Right lobe of liver (tissue), 6 donors: ENCODE results near the gene KANK3. TPM values are rescaled to one million over a fixed set of nuclear protein-coding genes. Genes with fewer than 3 reads are reported as not detected.
A peak's percentile ranks its signal among the peaks of the same experiment; 100 is the strongest.
"Not testable (repeated sequence)": the region's sequence is repeated elsewhere in the genome, so short reads cannot be mapped to it uniquely, and the experiment has no call there.

ENCODE experiments used
- ATAC-seq, 4 donors: fragments of 200-7000 bp; cut with Tn5 transposase; one replicate each; pipeline ENCODE4 v1.9.1; 2020; ENCODE audit warnings: mild to moderate bottlenecking in 4 of 4, moderate library complexity in 4 of 4
- DNase-seq, 3 donors: peaks; one replicate each; pipeline ENCODE4 v3.0.0-alpha.2; 2020
- H3K27ac ChIP-seq, 3 donors: fragments of 200-600 bp; one replicate each; pipeline ENCODE4 v1.8.0; 2022
- H3K27me3 ChIP-seq, 2 donors: fragments of 200-600 bp; one replicate each; pipeline ENCODE4 v1.8.0; 2022
- H3K36me3 ChIP-seq, 4 donors: fragments of 200-600 bp; sonication (generic) in 1 of 4; one replicate each; pipeline versions ENCODE4 v1.5.1 to v1.8.0; 2017 to 2022; ENCODE audit warnings: control low read depth in 1 of 4
- H3K4me1 ChIP-seq, 4 donors: fragments of 200-600 bp; sonication (generic) in 1 of 4; one replicate each; pipeline versions ENCODE4 v1.5.1 to v1.8.0; 2017 to 2022; ENCODE audit warnings: control low read depth in 1 of 4
- H3K4me3 ChIP-seq, 3 donors: fragments of 200-600 bp; one replicate each; pipeline ENCODE4 v1.8.0; 2022
- H3K9me3 ChIP-seq, 4 donors: fragments of 200-600 bp; sonication (generic) in 1 of 4; one replicate each; pipeline versions ENCODE4 v1.5.1 to v1.8.0; 2017 to 2022; ENCODE audit warnings: control low read depth in 1 of 4
- POLR2A ChIP-seq: fragments of 450-650 bp; IDR thresholded peaks from one replicate; pipeline ENCODE4 v1.6.1; 2017; ENCODE audit warnings: antibody characterized with exemption, mild to moderate bottlenecking
- WGBS: methylation state at CpG from one replicate; pipeline ENCODE4 v1.1.6; 2018; ENCODE audit warnings: low coverage, low lambda C conversion rate; ENCODE audit not compliant: insufficient coverage; ENCODE audit errors: missing lambda C conversion rate; 5-methylcytosine and 5-hydroxymethylcytosine counted together
- intact Hi-C, 2 donors: fragments of 100-400 bp; cut with DNase I; formaldehyde crosslinking; loops; one replicate each; pipeline versions ENCODE4 v1.11.2 to v1.14.1; 2022
- total RNA-seq, 6 experiments: library from RNA; depleted of rRNA in 2 of 6; stranded (reverse); fragments of >200 nt in 2 of 6; fragmentation: NEBNext Ultra II Directional in 3 of 6; extraction: Animal tissue kit (Norgen Biotek cat#: 25700) in 3 of 6; gene quantifications; one replicate each; pipeline versions ENCODE4 v1.1.0 to v1.2.4, GENCODE V29; 2016 to 2023
- TF ChIP-seq, protein P1 (sequence below), 4 donors: fragments of 200-600 bp in 3 of 4; fragments of 450-650 bp in 1 of 4; IDR thresholded peaks; one replicate each; pipeline versions ENCODE4 v1.5.1 to v1.8.0; 2016 to 2022; ENCODE audit warnings: antibody characterized with exemption in 4 of 4, mild to moderate bottlenecking in 2 of 4
- donor health status: DM: no; HTN: yes; CAD: no.
- donor health status: DM: no; HTN: no; CAD: no.
- donor health status: DM: no; HTN: no; CAD: no.
- donor health status: DM: no; HTN: yes; CAD: no.
- donor health status: DM: no; HTN: yes; CAD: no.

Gene KANK3
- total RNA-seq, 6 experiments from 2014 or later: 2.9 to 6.0 (median 4.2) TPM

DNA sequence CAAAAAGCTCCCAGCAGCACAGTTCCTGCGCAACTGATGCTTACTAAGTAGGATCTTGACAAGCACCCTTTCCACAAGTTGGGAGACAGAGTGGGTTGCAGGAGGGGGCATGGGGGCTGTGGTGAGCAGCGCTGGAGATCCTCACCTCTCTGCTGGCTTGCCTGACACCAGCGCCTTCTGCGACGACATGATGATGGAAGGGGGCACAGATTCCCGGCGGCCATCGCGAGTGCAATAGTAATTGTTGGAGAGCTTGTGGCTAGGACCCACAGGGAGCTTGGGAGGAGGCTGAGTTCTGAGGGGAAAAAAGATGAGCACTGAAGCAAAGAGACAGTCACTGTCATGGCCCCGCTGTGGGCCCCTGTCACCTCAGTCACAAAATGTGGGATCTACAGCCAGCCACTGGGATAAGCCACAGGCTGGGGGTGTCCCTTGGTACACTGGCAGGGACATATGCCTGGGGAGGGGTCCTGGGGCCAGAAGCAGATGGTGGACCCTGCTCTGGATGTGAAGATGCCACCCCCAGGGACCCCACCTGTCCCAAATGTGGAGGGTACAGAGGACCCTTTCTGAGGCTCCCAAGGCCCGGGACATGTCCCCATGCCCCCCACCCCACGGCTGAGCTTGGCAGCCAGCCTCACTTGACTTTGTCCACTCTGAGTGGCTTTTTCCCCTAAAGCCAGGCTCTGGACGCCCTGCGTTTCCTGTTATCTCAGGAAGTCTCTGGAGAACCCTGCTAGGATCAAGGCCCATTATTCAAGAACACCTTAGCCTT, 26.5 kb downstream of the KANK3 start:
- peaks cover 0 to 17% (median 10%) of the 10 kb centered on the region in 4 donors for H3K36me3 ChIP-seq
- WGBS: 87% methylated on average over 5 of the region's 14 CpGs

DNA sequence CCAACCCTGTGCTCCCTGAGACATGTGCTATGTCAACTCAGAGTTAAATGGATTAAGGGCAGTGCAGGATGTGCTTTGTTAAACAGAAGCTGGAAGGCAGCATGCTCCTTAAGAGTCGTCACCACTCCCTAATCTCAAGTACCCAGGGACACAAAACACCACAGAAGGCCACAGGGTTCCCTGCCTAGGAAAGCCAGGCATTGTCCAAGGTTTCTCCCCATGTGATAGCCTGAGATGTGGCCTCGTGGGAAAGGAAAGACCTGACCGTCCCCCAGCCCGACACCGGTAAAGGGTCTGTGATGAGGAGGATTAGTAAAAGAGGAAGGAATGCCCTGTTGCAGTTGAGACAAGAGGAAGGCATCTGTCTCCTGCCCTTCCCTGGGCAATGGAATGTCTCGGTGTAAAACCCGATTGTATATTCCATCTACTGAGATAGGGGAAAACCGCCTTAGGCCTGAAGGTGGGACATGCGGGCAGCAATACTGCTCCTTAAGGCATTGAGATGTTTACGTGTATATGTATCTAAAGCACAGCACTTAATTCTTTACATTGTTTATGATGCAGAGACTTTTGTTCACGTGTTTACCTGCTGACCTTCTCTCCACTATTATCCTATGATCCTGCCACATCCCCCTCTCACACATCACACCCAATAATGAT, 28.0 kb downstream of the KANK3 start:
- H3K27me3 ChIP-seq, ATAC-seq, H3K9me3 ChIP-seq, H3K27ac ChIP-seq, intact Hi-C loops, DNase-seq, H3K4me3 ChIP-seq: not testable (repeated sequence)
- 77% methylated on average over 7 of the region's 11 CpGs for WGBS
- H3K4me1 ChIP-seq: peaks cover 0 to 12% (median 0%) of the 10 kb centered on the region in 4 donors
- H3K36me3 ChIP-seq: peaks cover 0 to 27% (median 15%) of the 10 kb centered on the region in 4 donors

More for the DNA sequence above, 26.5 kb downstream of the KANK3 start:
- Histone ChIP-seq H3K27ac (no peak overlapping the region), H3K4me3 (no peak overlapping the region), H3K9me3 (no peaks in the 10 kb centered on the region), H3K27me3 (no peaks in the 10 kb centered on the region), H3K4me1 (peaks cover 0 to 15% (median 0%) of the 10 kb centered on the region in 4 donors)
- ATAC-seq (no peak), DNase-seq (no peak)
- intact Hi-C loops: no loop called here
- TF ChIP-seq POLR2A: no peak
- TF ChIP-seq, protein P1, sequence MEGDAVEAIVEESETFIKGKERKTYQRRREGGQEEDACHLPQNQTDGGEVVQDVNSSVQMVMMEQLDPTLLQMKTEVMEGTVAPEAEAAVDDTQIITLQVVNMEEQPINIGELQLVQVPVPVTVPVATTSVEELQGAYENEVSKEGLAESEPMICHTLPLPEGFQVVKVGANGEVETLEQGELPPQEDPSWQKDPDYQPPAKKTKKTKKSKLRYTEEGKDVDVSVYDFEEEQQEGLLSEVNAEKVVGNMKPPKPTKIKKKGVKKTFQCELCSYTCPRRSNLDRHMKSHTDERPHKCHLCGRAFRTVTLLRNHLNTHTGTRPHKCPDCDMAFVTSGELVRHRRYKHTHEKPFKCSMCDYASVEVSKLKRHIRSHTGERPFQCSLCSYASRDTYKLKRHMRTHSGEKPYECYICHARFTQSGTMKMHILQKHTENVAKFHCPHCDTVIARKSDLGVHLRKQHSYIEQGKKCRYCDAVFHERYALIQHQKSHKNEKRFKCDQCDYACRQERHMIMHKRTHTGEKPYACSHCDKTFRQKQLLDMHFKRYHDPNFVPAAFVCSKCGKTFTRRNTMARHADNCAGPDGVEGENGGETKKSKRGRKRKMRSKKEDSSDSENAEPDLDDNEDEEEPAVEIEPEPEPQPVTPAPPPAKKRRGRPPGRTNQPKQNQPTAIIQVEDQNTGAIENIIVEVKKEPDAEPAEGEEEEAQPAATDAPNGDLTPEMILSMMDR (IDR thresholded peaks at IDR 0.05): no peak

DNA sequence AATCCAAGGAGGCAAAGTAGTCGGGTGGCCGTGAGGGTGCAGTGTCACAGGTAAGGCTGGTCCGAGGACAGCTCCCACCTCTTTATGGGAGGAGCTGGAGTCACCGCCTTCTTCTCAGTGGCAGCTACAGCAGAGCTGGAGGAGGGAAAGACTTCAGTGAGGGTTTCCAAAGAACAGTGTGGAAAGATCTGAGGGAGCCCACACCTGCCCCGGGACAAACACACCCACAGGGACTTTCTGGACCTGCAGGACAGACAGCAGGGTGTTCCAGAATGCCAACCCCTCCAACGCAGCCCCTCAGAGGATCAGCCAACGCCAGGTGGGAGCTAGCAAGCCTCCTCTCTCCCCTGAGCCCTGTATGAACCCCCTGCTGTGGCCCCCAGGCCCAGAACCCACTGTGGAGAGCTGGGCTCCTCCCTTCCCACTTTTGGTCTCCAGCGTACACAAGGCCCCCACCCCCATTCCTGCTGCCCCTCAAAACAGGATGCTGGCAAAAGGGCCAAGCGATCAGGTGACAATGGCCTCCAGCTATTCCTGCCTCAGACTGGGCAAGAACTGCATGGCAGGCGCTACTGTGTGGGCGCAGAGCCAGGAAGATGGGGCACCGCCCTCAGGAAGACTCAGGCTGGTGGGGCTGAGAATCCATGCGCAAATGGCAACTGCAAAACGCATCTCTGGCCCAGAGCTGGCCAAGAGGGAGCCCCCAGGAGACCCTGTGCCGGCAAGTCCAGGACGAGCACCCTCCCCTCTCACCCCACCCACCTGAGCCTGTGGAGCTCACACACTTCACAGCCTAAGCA, 31.4 kb downstream of the KANK3 start:
- ATAC-seq: no peak

DNA sequence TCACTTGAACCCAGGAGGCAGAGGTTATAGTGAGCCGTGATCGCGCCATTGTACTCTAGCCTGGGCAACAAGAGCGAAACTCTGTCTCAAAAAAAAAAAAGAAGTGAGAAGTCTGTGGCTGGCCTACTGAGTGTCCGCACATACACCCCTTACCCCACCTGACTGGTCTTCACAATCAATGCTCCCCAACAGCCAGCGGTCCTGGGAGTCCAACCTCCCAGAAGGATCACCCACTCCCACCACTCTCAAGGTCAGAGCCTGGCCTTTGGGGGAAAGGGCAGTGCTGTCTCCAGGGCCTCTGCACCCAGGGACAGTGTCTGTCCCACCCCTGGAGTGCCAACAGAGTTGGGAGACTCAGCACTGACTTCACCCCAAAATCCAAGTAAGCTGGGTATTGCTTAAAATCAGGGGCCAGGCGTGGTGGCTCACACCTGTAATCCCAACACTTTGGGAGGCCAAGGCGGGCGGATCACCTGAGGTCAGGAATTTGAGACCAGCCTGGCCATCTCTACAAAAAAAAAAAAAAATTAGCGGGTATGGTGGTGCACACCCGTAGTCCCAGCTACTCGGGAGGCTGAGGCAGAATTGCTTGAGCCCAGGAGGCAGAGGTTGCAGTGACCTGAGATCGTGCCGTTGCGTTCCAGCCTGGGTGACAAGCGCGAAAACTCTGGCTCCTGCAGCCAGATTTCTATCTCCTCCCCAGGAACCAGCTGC, 32.6 kb downstream of the KANK3 start:
- H3K4me1 ChIP-seq: peaks cover 0 to 30% (median 12%) of the 10 kb centered on the region in 4 donors
- intact Hi-C loops: no loop called here
- 86% methylated on average over 4 of the region's 17 CpGs for WGBS

More for the DNA sequence above, 31.4 kb downstream of the KANK3 start:
- H3K4me1 ChIP-seq: peaks cover 0 to 22% (median 9%) of the 10 kb centered on the region in 4 donors
- H3K9me3 ChIP-seq: no peaks in the 10 kb centered on the region
- peaks cover 0 to 28% (median 15%) of the 10 kb centered on the region in 4 donors for H3K36me3 ChIP-seq
- peak; percentile 32 to 58 (median 51) for DNase-seq
- H3K27me3 ChIP-seq: no peaks in the 10 kb centered on the region
- intact Hi-C loops: no loop called here
- TF ChIP-seq POLR2A: no peak
- TF ChIP-seq, protein P1 (IDR thresholded peaks at IDR 0.05): no peak
- 63% methylated on average over 3 of the region's 16 CpGs for WGBS
- no peak overlapping the region for H3K4me3 ChIP-seq
- H3K27ac ChIP-seq: no peak overlapping the region

More for the DNA sequence above, 32.6 kb downstream of the KANK3 start:
- Histone ChIP-seq H3K27ac (no peak overlapping the region), H3K27me3 (no peaks in the 10 kb centered on the region), H3K9me3 (no peaks in the 10 kb centered on the region), H3K4me3 (no peak overlapping the region), H3K36me3 (peaks cover 0 to 26% (median 10%) of the 10 kb centered on the region in 4 donors)
- peak in 2 of 3 donors; percentile 15 to 33 for DNase-seq
- no peak for ATAC-seq
- TF ChIP-seq, protein P1 (IDR thresholded peaks at IDR 0.05): no peak
- TF ChIP-seq POLR2A: no peak
